ENCODE results near the gene CUEDC2. TPM values are rescaled to one million over a fixed set of nuclear protein-coding genes. Genes with fewer than 3 reads are reported as not detected.

Gene CUEDC2
- polyA plus RNA-seq, 1 donor from 2014 or later: 169 TPM

GRCh38 chr10:102412293-102412692 is 20.1 kb downstream of the CUEDC2 start:
- H3F3A ChIP-seq (ENCODE audit: insufficient read depth, low read length, poor library complexity, severe bottlenecking): no peaks in the 10 kb centered on the region
- H3K9me3 ChIP-seq (ENCODE audit: low read length): no peaks in the 10 kb centered on the region
- no peaks in the 10 kb centered on the region for H4K20me1 ChIP-seq (ENCODE audit: insufficient read depth)
- peak overlapping the region; percentile 58 for H3K9ac ChIP-seq (ENCODE audit: low read length)
- H3K4me3 ChIP-seq (ENCODE audit: low read length): peak overlapping the region; percentile 62
- no peaks in the 10 kb centered on the region for H3K9me2 ChIP-seq (ENCODE audit: insufficient read depth, low read length)
- no peak for TF ChIP-seq SMC3 (conservative IDR thresholded peaks at IDR 0.05; ENCODE audit: poor library complexity)
- no peak for TF ChIP-seq RAD21 (conservative IDR thresholded peaks at IDR 0.05)
- TF ChIP-seq REST (IDR thresholded peaks at IDR 0.05; ENCODE audit: borderline replicate concordance): no peak
- TF ChIP-seq, protein P1, sequence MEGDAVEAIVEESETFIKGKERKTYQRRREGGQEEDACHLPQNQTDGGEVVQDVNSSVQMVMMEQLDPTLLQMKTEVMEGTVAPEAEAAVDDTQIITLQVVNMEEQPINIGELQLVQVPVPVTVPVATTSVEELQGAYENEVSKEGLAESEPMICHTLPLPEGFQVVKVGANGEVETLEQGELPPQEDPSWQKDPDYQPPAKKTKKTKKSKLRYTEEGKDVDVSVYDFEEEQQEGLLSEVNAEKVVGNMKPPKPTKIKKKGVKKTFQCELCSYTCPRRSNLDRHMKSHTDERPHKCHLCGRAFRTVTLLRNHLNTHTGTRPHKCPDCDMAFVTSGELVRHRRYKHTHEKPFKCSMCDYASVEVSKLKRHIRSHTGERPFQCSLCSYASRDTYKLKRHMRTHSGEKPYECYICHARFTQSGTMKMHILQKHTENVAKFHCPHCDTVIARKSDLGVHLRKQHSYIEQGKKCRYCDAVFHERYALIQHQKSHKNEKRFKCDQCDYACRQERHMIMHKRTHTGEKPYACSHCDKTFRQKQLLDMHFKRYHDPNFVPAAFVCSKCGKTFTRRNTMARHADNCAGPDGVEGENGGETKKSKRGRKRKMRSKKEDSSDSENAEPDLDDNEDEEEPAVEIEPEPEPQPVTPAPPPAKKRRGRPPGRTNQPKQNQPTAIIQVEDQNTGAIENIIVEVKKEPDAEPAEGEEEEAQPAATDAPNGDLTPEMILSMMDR (IDR thresholded peaks at IDR 0.05; ENCODE audit: poor library complexity, severe bottlenecking): no peak
- no peak for TF ChIP-seq EP300 (conservative IDR thresholded peaks at IDR 0.05; ENCODE audit: poor library complexity, severe bottlenecking)
- TF ChIP-seq POLR2AphosphoS5 (IDR thresholded peaks at IDR 0.05): no peak
- no peak for TF ChIP-seq TAF1 (IDR thresholded peaks at IDR 0.05; ENCODE audit: low read depth)
- H3K27me3 ChIP-seq (ENCODE audit: insufficient read depth, low read depth, low read length): peaks cover 7% of the 10 kb centered on the region
- H3K36me3 ChIP-seq (ENCODE audit: insufficient read depth, low read length): no peaks in the 10 kb centered on the region
- H3K4me2 ChIP-seq (ENCODE audit: low read length): peak overlapping the region; percentile 67
- peak overlapping the region; percentile 68 for H3K27ac ChIP-seq (ENCODE audit: low read length)
- peaks cover 14% of the 10 kb centered on the region for H3K79me2 ChIP-seq (replicated peaks; ENCODE audit: insufficient read depth, low read length)
- H2AFZ ChIP-seq (ENCODE audit: low read depth, low read length): no peak overlapping the region

- Histone ChIP-seq H3K79me2 (replicated peaks; ENCODE audit: insufficient read depth, low read length) (peaks cover 14% of the 10 kb centered on the region), H3K36me3 (ENCODE audit: insufficient read depth, low read length) (no peaks in the 10 kb centered on the region), H3K27ac (ENCODE audit: low read length) (peak overlapping the region; percentile 68), H3K27me3 (ENCODE audit: insufficient read depth, low read depth, low read length) (peaks cover 7% of the 10 kb centered on the region), H2AFZ (ENCODE audit: low read depth, low read length) (no peak overlapping the region), H4K20me1 (ENCODE audit: insufficient read depth) (no peaks in the 10 kb centered on the region), H3K9me3 (ENCODE audit: low read length) (no peaks in the 10 kb centered on the region), H3K9ac (ENCODE audit: low read length) (peak overlapping the region; percentile 58), H3K4me2 (ENCODE audit: low read length) (peak overlapping the region; percentile 34), H3K4me3 (ENCODE audit: low read length) (peak overlapping the region; percentile 62), H3K9me2 (ENCODE audit: insufficient read depth, low read length) (no peaks in the 10 kb centered on the region), H3F3A (ENCODE audit: insufficient read depth, low read length, poor library complexity, severe bottlenecking) (no peaks in the 10 kb centered on the region)
- TF ChIP-seq REST (IDR thresholded peaks at IDR 0.05; ENCODE audit: borderline replicate concordance): no peak
- no peak for TF ChIP-seq EP300 (conservative IDR thresholded peaks at IDR 0.05; ENCODE audit: poor library complexity, severe bottlenecking)
- no peak for TF ChIP-seq EZH2 (IDR thresholded peaks at IDR 0.05; ENCODE audit: borderline replicate concordance, insufficient read depth, low read length, poor library complexity, severe bottlenecking)
- TF ChIP-seq RAD21 (conservative IDR thresholded peaks at IDR 0.05): no peak
- TF ChIP-seq TAF1 (IDR thresholded peaks at IDR 0.05; ENCODE audit: low read depth): no peak
- no peak for TF ChIP-seq SMC3 (conservative IDR thresholded peaks at IDR 0.05; ENCODE audit: poor library complexity)
- no peak for TF ChIP-seq POLR2AphosphoS5 (IDR thresholded peaks at IDR 0.05)
- no peak for TF ChIP-seq MXI1 (conservative IDR thresholded peaks at IDR 0.05; ENCODE audit: poor library complexity, severe bottlenecking)
- TF ChIP-seq, protein P1 (IDR thresholded peaks at IDR 0.05; ENCODE audit: poor library complexity, severe bottlenecking): no peak
Measured at GRCh38 chr10:102411341-102412255, 20.8 kb downstream of the CUEDC2 start.

Data from neural cell (in vitro differentiated cells).